ENCODE data around the gene WNT3A.

Gene WNT3A

DNA sequence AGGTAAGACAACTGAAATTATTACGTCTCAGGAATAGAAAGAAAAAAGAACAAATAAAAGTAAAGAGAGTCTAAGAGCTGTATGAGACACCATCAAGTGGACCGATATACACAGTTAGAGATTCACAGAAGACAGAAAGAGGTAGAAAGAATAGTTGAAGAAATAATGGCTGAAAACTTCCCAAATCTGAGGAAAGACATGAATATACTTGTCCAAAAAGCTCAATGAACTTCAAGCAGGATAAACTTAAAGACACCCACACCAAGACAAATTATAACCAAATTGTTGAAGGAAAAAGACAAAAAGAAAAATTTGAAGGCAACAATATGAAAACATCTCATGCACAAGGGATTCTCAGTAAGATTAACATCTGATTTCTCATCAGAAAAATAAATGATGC is 19.6 kb upstream of the WNT3A start:
- CTCF ChIA-PET = no interaction called here
- no peak overlapping the region for H3K4me3 Mint-ChIP-seq
- H3K9me3 Mint-ChIP-seq = no peaks in the 10 kb centered on the region
- no peak overlapping the region for H3K27ac Mint-ChIP-seq
- H3K27me3 Mint-ChIP-seq = peaks cover 20% of the 10 kb centered on the region
- no peaks in the 10 kb centered on the region for H3K36me3 Mint-ChIP-seq
- no peaks in the 10 kb centered on the region for H3K4me1 Mint-ChIP-seq
- DNase-seq = no peak

- no peak overlapping the region for H3K27ac Mint-ChIP-seq
- H3K4me3 Mint-ChIP-seq = no peak overlapping the region
- no peaks in the 10 kb centered on the region for H3K4me1 Mint-ChIP-seq
- peak; percentile 10 for DNase-seq
- CTCF ChIA-PET = no interaction called here
- H3K9me3 Mint-ChIP-seq = peaks cover 18% of the 10 kb centered on the region
- peaks cover 39% of the 10 kb centered on the region for H3K27me3 Mint-ChIP-seq
- H3K36me3 Mint-ChIP-seq = no peaks in the 10 kb centered on the region
Observed at GRCh38 chr1:227994632-227995300, 12.0 kb upstream of the WNT3A start.

- Mint-ChIP-seq H3K27me3 (peaks cover 47% of the 10 kb centered on the region), H3K27ac (no peak overlapping the region), H3K9me3 (peaks cover 18% of the 10 kb centered on the region), H3K4me3 (no peak overlapping the region), H3K36me3 (no peaks in the 10 kb centered on the region), H3K4me1 (no peaks in the 10 kb centered on the region)
- peak; percentile 14 for DNase-seq
- CTCF ChIA-PET = no interaction called here
Observed at GRCh38 chr1:227996187-227996950, 10.4 kb upstream of the WNT3A start.

DNA sequence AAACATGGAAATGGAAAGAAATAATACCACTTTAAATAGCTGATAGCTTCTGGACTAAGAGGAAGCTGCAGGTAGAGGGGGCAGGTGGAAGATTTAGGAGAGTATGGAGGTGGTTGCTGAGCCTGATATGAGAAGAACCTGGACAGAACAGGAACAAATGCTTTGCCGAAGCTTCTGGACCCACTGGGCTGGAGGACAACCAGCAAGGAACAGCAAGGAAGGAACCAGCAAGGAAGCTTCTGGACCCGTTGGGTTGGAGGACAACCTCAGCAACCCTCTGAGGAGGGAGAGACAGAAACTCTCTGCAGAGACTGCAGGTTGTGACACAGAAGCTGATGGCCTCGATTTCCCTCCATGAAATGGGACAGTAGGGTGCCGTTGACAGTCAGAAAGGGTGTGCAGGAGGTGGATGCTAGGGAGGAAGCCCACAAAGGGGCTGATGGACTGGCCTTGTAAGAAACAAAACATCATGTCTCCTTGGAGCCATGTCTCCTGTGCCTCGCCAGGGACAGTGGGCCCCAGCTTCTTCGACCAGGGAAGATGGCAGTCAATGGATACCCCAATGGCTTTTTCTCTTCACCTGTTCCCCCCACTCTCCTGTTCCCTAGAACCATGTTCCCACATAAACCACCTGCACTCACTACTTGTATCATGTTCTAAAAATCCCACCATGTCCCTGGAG is 8.3 kb upstream of the WNT3A start:
- Mint-ChIP-seq H3K36me3 (no peaks in the 10 kb centered on the region), H3K27me3 (peaks cover 66% of the 10 kb centered on the region), H3K9me3 (peaks cover 18% of the 10 kb centered on the region), H3K4me1 (no peaks in the 10 kb centered on the region), H3K27ac (no peak overlapping the region), H3K4me3 (no peak overlapping the region)
- CTCF ChIA-PET = interaction anchor here (1.2 to 1.5 kb wide), 4 partner anchors 89 to 189 kb away, joined by 3 to 8 read pairs (median 3); no protein-coding TSS in a partner anchor
- peak; percentile 10 for DNase-seq

GRCh38 chr1:227999056-227999930 is 7.5 kb upstream of the WNT3A start:
- peak; percentile 82 for DNase-seq
- Mint-ChIP-seq H3K4me3 (no peak overlapping the region), H3K9me3 (peaks cover 18% of the 10 kb centered on the region), H3K36me3 (no peaks in the 10 kb centered on the region), H3K27ac (peak overlapping the region; percentile 24), H3K4me1 (no peaks in the 10 kb centered on the region), H3K27me3 (peaks cover 74% of the 10 kb centered on the region)
- CTCF ChIA-PET = interaction anchor here (0.6 to 1.5 kb wide), 16 partner anchors 46 to 1673 kb away, joined by 3 to 8 read pairs (median 3); no protein-coding TSS in a partner anchor

DNA sequence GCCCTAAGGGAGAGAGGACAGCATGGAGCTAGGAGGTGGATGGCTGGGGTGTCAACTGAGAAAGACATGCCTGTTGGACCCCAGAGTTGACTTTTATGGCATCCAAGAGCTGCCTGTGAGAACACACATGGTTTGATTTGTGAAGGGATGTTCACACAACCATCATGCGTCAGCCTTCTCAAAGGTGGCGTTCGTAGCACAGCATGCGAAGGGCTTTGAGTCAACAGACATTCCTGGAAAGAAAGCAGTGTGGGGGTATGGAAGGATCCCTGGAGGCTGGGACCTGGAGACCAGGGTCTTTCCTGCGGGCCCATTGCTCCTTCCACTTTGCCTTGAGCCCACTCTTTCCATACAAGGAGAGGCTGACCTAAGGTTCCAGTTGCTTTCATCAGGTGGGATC is 6.4 kb upstream of the WNT3A start:
- no peaks in the 10 kb centered on the region for H3K36me3 Mint-ChIP-seq
- no peak overlapping the region for H3K4me3 Mint-ChIP-seq
- H3K27ac Mint-ChIP-seq = no peak overlapping the region
- H3K9me3 Mint-ChIP-seq = peaks cover 18% of the 10 kb centered on the region
- no peaks in the 10 kb centered on the region for H3K4me1 Mint-ChIP-seq
- CTCF ChIA-PET = no interaction called here
- peaks cover 78% of the 10 kb centered on the region for H3K27me3 Mint-ChIP-seq
- DNase-seq = no peak

GRCh38 chr1:228000836-228001563 is 5.8 kb upstream of the WNT3A start:
- peaks cover 81% of the 10 kb centered on the region for H3K27me3 Mint-ChIP-seq
- no peak overlapping the region for H3K4me3 Mint-ChIP-seq
- H3K27ac Mint-ChIP-seq = no peak overlapping the region
- CTCF ChIA-PET = no interaction called here
- H3K4me1 Mint-ChIP-seq = no peaks in the 10 kb centered on the region
- peaks cover 15% of the 10 kb centered on the region for H3K9me3 Mint-ChIP-seq
- H3K36me3 Mint-ChIP-seq = no peaks in the 10 kb centered on the region
- no peak for DNase-seq

GRCh38 chr1:228001738-228002535 is 4.9 kb upstream of the WNT3A start:
- H3K4me3 Mint-ChIP-seq = no peak overlapping the region
- no peaks in the 10 kb centered on the region for H3K36me3 Mint-ChIP-seq

DNA sequence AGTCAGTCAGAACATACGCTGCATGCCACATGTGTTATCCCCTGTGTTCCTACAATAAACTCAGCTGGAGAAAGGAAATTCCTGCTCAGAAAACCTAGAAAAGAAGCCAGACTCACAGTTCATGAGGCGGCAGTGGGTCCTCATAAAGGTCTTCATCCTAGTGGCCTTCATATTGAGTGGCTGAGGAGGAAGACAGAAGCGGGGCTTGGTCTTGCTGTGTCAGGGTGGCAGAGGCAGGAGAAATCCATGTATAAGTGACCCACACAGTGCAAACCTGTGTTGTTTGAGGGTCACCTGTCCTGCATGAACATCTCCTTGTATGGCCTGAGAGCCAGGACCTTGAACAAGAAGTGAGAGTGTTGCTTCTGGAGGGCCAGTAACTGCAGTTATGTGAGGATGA is 4.0 kb upstream of the WNT3A start:
- H3K36me3 Mint-ChIP-seq = no peaks in the 10 kb centered on the region
- no peak overlapping the region for H3K4me3 Mint-ChIP-seq
- peaks cover 6% of the 10 kb centered on the region for H3K9me3 Mint-ChIP-seq
- peaks cover 92% of the 10 kb centered on the region for H3K27me3 Mint-ChIP-seq
- DNase-seq = no peak
- H3K27ac Mint-ChIP-seq = no peak overlapping the region
- H3K4me1 Mint-ChIP-seq = peaks cover 4% of the 10 kb centered on the region
- CTCF ChIA-PET = interaction anchor here (1.1 kb wide), 1 partner anchor 240 kb away, joined by 3 read pairs; no protein-coding TSS in a partner anchor

More at GRCh38 chr1:228001738-228002535, 4.9 kb upstream of the WNT3A start:
- Mint-ChIP-seq H3K9me3 (peaks cover 7% of the 10 kb centered on the region), H3K27me3 (peaks cover 83% of the 10 kb centered on the region), H3K4me1 (no peaks in the 10 kb centered on the region), H3K27ac (no peak overlapping the region)
- no peak for DNase-seq
- CTCF ChIA-PET = no interaction called here

GRCh38 chr1:228003461-228004330 is 3.1 kb upstream of the WNT3A start:
- no peak for DNase-seq
- H3K27me3 Mint-ChIP-seq = peaks cover 92% of the 10 kb centered on the region
- CTCF ChIA-PET = interaction anchor here (1.1 kb wide), 1 partner anchor 241 kb away, joined by 3 read pairs; no protein-coding TSS in a partner anchor
- H3K27ac Mint-ChIP-seq = no peak overlapping the region
- peaks cover 5% of the 10 kb centered on the region for H3K4me1 Mint-ChIP-seq
- no peaks in the 10 kb centered on the region for H3K9me3 Mint-ChIP-seq
- H3K4me3 Mint-ChIP-seq = no peak overlapping the region
- no peaks in the 10 kb centered on the region for H3K36me3 Mint-ChIP-seq

DNA sequence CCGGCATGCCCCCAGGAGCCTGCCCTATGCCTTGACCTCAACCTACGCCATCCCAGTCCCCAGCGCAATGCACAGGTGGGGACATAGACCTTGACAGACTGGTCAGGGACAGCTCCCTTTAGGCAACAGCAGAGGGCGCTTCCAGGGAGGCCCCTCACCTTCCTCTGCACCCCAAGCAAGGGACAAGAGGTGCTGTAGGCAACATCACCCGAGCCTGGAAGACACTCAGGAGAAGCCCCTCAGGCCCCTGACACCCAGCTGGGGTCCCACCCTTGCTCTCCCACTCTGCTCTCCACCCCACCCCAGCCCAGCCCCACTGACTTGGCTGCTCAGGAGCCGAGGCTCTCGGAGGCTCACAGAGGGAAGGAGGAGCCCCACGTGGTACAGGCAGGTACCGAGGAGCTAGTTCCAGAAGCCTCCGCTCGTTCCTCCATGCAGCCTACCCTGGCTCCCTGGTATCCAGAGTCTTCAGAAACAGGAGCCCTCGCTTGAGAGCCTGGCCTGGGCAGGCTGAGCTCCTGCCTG is 2.4 kb upstream of the WNT3A start:
- Mint-ChIP-seq H3K36me3 (no peaks in the 10 kb centered on the region), H3K27me3 (peaks cover 92% of the 10 kb centered on the region), H3K27ac (no peak overlapping the region), H3K4me3 (no peak overlapping the region), H3K9me3 (no peaks in the 10 kb centered on the region), H3K4me1 (peaks cover 11% of the 10 kb centered on the region)
- DNase-seq = peak; percentile 33
- CTCF ChIA-PET = interaction anchor here (0.8 kb wide), 1 partner anchor 52 kb away, joined by 3 read pairs; no protein-coding TSS in a partner anchor

Measured in activated naive CD4-positive, alpha-beta T cell treated with anti-CD3 and anti-CD28 coated beads, Interleukin-2, amount 10 ng/mL, durations not matched to agents 7 days and 5 days (primary cell).